NCI-H526 (cell line): ENCODE data around the gene SLC1A1.
"Not testable (repeated sequence)": the region's sequence is repeated elsewhere in the genome, so short reads cannot be mapped to it uniquely, and the experiment has no call there.

Experiments
- DNase-seq, 2 experiments: peaks; one replicate each; lab custom pipeline; 2025; lab: John Stamatoyannopoulos, UW

The SLC1A1 gene

GRCh38 chr9:4541856-4542255, 51.6 kb downstream of the SLC1A1 start:
- no peak for DNase-seq

DNA sequence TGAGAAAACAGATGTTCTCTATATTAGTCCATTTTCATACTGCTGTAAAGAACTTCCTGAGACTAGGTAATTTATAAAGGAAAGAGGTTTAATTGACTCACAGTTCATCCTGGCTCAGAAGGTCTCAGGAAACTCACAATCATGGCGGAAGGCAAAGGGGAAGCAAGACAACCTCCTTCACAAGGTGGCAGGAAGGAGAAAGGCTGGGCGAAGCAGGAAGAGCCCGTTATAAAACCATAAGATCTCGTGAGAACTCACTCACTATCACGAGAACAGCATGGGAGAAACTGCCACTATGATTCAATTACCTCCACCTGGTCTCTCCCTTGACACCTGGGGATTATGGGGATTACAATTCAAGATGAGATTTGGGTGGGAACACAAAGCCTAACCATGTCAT, 54.4 kb downstream of the SLC1A1 start:
- DNase-seq = not testable (repeated sequence)

DNA sequence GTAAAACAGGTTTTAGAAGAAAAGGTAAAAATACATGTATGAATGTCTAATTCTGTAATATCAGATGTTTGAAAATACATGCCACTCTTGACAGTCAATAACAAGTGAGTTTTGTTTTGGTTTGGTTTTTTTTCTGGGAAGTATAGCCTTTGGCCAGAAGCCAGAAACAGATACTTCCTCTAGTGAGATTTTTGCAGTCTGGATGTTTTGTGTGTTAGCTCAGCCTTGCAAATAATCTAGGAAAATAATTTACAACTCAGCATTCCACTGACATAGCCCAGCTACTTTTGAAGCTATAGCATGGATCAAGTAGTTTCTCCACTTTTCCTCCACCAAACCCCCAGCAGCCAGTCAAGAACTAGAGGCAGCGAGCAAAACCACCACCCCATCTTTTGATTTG, 56.7 kb downstream of the SLC1A1 start:
- no peak for DNase-seq

DNA sequence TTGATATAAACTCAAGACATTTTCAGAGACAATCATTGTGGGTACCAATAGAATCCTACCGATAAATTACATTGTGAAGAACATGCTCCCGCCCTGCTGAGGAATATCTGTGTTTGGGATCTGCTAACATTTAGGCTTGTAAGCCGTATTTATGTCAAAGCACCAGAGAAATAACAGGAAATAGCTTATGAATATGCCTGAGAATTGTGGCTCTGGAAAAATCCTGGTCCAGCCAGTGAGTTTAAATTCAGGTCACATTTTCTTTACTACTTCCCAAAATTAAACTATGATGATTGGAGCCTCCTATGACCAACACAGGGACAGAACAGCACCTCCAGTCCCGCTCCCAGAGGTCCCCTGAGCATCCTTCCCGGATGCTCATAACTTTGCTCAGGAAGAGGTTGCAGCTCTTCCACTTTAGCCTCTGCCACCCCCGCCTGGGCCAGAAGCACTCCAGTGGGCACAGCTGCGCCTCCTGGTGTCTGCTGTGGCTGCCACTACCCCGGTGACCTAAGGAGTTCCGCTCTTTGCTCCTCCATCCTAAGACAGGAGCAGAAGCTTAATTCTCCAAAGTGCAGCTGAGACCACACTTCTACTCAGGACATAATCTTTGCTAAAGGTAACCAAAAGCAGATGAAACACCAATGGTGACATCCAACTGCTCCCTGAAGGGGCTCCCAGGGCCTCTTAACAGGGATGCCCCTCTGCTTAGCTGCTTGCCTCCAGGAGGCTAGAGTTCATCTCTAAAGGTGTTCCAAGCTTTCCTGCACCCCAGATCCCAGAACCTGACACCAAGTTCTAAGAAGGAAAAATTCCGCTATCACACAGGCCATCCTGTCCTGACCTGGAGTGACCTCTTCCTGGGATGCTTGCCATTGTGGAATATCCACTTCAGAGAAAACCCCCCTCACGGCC, 58.8 kb downstream of the SLC1A1 start:
- DNase-seq = peak in 1 of 2 experiments; percentile 12

- DNase-seq = no peak
Measured at GRCh38 chr9:4549751-4550295, 59.6 kb downstream of the SLC1A1 start.

DNA sequence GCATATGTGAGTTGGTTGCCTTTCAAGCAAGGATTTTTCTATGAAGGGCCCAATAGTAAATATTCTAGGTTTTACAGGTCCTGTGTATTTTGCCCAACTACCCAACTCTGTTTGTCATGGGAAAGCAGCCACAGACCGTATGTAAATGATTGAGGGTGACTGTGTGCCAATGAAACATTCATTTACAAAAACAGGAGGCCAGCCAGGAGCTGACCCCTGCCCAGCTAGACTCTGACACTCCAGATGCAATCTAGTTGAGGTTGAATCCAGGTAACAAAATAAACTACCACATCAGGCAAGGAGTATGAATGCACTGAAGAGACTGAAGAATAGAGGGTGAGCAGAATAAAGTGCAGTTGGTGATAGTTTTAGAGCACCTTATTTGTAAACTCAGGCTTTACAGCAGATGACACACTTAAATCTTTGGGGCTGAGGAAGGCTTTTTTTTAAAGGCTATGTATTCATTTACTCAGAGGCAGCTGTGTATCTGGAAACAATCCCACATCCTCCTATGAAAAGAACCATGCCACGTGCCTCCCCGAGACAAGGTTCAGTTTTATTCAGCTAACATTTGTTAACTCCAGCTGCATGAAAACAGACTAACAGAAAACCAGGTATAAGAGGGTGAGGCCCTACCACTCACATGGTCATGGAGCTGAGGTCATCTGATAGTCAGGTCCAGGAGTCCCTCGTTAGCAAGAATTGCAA, 60.7 kb downstream of the SLC1A1 start:
- DNase-seq = no peak

DNA sequence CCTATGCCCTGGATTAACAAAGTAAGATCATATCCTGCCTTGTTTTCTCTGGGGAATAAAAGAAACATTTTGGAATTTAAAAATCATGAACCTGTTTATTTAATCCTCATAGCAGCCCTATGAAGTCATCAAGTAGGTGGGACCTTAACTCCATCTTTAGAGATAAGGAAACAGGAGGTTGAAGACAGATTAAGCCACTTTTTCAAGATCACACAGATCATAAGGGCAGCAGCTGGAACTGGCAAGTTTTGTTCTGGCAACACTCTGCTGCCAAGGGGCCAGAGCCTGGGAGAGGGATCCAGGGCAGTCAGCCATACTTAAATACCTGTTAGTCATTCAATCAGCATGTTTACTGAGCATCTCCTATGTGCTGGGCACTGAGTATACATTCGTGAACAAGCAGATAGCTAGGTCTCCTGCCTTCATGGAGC, 63.7 kb downstream of the SLC1A1 start:
- no peak for DNase-seq

- DNase-seq = no peak
Measured at GRCh38 chr9:4555236-4555635, 65.0 kb downstream of the SLC1A1 start.

DNA sequence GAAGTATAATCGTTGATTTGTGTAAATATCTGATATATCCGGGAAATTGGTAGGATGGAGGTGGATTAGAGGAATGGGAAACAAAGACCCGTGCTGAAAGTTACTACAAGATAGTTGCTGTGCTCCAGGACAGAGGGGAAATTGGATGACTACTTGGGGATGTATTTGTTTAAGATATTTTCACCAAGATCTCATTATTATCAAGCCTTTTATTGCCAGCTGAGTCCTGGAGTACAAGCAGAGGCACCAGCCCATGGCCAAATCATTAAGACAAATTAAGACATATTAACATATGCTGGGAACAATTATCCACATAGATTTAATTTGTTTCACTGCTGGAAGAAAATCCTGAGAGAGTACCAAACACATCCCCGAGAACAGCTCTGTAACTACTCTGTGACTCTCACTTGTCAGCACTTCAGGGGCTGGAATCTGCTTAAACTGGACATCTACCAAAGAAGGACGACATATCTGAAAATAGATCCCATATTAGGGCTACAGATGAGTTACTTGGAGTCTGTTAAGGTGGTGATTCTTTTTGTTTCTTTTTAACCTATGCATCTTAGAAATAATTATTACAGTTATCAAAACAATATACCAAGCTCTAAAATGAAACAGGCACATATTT, 68.2 kb downstream of the SLC1A1 start:
- DNase-seq = no peak

- peak; percentile 48 to 74 for DNase-seq
Measured at GRCh38 chr9:4559261-4560182, 69.3 kb downstream of the SLC1A1 start.

DNA sequence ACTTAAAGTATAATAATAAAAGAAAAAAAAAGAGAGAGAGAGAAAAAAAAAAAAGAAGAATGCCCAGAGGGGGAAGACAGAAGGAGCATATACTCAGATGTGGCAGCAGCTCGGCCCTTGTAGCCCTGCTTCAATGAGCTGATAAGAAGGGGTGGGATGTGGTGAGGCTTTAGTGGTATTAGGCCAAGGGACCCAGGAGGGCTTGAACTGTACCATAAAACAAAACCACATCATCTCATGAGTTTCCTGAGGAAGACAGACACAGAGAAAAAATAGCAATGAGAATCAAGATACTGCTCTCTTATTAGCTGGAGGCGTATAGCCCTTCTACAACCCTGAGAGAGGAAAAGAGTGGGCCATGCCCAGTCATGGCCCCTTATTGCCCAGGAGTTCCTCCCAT, 72.8 kb downstream of the SLC1A1 start:
- DNase-seq = no peak

- DNase-seq = no peak
Measured at GRCh38 chr9:4566806-4567205, 76.5 kb downstream of the SLC1A1 start.

- DNase-seq = no peak
Measured at GRCh38 chr9:4567601-4568000, 77.3 kb downstream of the SLC1A1 start.

GRCh38 chr9:4569101-4569500, 78.8 kb downstream of the SLC1A1 start:
- no peak for DNase-seq

DNA sequence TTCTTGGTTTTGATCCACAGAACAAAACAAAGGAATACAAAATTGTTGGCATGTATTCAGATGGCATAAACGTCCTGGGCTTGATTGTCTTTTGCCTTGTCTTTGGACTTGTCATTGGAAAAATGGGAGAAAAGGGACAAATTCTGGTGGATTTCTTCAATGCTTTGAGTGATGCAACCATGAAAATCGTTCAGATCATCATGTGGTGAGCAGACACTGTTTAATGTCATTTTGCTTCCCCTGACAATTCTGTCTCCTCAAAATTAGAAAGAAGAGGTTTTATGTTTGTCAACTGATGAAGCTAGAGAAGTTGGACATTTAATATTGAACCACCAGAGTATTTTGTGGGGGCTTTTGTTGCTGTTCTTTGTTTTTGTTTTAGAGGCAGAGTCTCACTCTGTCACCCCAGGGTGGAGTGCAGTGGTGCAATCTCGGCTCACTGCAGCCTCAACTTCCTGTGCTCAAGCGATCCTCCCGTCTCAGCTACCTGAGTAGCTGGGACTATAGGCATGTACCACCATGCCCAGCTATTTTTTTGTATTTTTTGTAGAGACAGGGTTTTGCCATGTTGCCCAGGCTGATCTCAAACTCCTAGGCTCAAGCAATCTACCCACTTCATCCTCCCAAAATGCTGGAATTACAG, 82.0 kb downstream of the SLC1A1 start:
- DNase-seq = no peak

DNA sequence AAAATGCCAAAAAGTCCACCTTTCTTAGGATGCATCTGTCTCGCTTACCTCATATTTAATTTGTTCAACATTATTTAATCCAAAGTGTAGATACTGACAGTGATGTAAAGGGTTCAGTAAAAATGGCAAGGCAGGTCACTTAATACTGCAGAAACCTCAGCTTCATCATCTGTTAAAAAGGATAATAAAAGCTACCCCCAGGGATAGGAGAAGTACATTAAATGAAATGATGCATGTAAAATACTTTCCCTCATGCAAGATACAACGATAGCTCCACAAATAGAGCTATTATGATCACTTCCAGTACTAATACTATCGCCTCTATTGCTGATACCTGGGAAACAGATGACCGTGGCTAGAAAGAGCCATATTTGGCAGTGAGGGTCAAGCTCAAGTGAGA, 82.9 kb downstream of the SLC1A1 start:
- DNase-seq = no peak

GRCh38 chr9:4573634-4574389, 83.5 kb downstream of the SLC1A1 start:
- no peak for DNase-seq

DNA sequence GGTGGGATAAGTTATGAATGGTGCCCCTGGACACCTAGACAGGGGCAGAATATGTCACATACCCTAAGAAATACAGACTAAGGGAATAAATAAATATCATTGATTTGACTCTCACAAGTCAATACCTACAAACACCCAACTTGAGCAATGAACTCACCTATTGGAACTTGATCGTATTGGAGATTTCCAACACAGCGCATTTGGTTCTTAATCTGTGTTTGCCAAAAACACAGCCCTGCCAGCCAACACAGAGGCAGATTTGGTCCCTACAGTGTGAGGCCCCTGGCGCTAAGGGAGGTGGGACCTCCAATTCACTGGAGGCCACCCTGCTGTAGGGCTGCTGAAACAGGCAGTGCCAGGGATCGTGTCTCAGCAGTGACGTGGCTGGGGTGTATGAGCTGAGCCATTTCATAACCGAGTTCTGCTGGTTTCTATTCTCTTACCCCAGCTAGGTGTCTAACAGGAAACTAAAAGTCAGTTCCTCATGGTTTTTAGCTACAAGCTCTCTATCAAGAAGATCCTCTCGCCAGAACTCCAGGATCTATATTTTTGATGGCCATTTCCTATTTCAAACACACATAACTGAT, 84.5 kb downstream of the SLC1A1 start:
- DNase-seq = no peak

DNA sequence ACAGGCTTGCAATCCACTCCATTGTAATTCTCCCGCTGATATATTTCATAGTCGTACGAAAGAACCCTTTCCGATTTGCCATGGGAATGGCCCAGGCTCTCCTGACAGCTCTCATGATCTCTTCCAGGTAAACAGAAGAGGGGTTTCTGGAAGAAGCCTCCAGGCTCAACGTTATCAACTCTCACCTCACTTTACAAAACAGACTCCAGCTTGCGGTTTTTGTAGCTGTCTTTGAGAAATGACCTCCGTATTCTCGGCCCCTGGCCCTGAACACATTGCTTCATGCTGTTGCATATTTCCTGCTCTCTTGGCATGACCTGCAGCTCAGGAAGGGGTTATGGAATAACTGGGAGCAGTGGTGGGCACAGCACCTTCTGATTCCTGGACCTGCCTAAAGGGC, 85.7 kb downstream of the SLC1A1 start:
- no peak for DNase-seq

- no peak for DNase-seq
Measured at GRCh38 chr9:4576448-4576847, 86.2 kb downstream of the SLC1A1 start.
